Measurements from ENCODE around the gene LRRC43.
"Not testable (repeated sequence)": the region's sequence is repeated elsewhere in the genome, so short reads cannot be mapped to it uniquely, and the experiment has no call there.

Gene LRRC43

GRCh38 chr12:122194804-122195203 is 11.9 kb downstream of the LRRC43 start:
- DNase-seq (ENCODE audit: low spot score) = no peak

GRCh38 chr12:122195405-122195804 is 12.5 kb downstream of the LRRC43 start:
- DNase-seq (ENCODE audit: low spot score) = no peak

- no peak for DNase-seq (ENCODE audit: low spot score)
Measured at GRCh38 chr12:122197612-122197966, 14.7 kb downstream of the LRRC43 start.

DNA sequence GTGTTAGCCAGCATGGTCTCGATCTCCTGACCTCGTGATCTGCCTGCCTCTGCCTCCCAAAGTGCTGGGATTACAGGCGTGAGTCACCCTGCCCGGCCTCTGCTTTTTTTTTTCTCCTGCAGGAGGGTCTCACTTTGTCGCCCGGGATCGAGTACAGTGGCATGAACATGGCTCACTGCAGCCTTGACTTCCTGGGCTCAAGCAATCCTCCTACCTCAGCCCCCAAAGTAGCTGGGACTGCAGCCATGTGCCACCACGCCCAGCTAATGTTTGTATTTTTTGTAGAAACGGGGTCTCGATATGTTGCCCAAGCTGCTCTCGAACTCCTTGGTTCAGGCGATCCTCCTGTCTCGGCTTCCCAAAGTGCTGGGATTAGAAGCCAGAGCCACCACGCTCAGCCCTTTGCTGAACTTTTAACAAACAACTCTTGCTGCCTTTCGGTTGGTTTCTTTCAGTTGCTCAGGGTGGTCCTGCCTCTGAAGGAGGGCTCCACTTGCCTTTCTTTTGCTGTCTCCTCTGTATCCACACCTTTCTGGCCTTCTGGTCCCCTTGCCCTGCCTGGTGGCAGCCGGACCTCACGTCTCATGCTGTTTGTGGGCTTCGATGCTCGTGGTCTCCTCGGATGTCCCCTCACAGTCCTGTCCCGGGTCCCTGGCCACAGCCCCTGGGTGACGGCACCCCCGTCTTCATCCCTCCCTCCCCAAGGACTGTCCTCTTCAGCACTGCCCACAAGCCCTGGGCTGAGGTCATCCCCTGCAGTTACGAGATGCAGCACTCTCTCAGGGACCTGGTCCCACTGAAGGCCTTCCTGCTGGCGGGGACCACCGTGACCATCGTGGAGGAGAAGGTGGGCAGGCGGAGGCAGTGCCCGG is 16.8 kb downstream of the LRRC43 start:
- DNase-seq (ENCODE audit: low spot score) = no peak

GRCh38 chr12:122200541-122201175 is 17.7 kb downstream of the LRRC43 start:
- DNase-seq (ENCODE audit: low spot score) = no peak

DNA sequence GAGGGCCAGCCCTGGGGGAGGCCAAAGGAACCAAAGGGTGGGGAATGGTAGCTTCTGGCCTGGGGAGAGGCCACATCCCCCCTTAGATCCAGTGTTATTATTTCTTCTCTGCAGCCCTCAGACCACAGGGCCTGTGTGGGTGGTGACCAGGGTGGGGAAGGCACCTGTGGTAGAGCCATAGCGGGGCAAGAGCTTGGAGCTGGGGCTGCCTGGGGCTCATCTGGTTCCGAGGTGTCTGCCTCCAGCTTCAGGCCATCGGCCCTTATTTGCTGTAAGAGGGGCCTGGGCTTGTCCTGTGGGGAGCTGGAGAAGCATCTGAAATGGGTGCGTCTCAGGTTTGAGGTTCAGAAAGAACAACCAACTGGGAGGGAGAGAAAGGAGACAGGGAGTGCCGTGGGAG is 18.5 kb downstream of the LRRC43 start:
- no peak for DNase-seq (ENCODE audit: low spot score)

GRCh38 chr12:122202017-122202416 is 19.1 kb downstream of the LRRC43 start:
- no peak for DNase-seq (ENCODE audit: low spot score)

DNA sequence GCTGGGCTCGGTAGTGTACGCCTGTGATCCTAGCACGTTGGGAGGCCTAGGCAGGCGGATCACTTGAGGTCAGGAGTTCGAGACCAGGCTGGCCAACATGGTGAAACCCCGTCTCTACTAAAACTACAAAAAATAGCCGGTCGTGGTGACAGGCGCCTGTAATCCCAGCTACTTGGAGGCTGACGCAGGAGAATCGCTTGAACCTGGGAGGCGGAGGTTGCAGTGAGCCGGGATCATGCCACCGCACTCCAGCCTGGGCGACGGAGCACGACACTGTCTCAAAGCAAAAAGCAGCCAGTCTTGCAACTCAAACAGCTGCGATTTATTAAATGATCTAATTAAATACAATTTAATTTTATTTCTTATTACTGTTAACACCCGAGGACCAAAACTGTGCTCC is 19.9 kb downstream of the LRRC43 start:
- not testable (repeated sequence) for DNase-seq (ENCODE audit: low spot score)

DNA sequence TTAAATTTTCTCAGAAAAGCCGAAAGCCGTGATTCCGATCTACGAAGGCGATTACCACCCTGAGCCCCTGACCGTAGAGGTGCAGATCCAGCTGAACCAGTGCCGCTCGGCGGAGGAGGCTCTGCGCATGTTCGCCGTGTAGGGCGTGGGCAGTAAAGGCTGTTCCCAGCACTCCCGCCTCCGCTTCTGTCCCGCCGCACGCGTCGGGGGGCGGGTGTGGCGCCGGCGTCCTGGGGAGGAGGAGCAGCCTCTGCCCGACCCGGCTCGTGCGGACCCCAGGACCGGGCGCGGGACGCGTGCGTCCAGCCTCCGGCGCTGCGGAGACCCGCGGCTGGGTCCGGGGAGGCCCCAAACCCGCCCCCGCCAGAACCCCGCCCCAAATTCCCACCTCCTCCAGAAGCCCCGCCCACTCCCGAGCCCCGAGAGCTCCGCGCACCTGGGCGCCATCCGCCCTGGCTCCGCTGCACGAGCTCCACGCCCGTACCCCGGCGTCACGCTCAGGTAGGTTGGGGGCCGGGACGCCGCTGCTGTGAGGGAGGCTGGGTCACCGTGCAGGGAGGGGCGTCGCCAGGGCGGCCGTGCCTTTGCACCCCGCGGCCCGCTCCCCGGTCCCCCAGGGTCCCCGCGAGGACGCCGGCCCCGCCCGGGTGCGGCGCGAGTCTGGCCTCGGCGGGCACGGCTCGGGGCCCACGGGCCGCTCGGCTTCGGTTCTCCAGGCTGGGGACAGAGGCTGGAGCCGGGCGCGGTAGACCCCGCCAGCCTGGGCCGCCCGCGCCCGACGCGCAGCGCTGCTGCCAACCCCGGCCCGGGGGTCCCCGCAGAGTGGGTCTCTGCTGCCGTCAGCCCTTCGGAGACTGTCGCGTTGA is 20.6 kb downstream of the LRRC43 start, which contains the start of gene B3GNT4:
Gene B3GNT4, plus strand, starts transcription at position 409 of the 866 bp plus-strand sequence. CDS start 910 bp downstream, outside the sequence.
- peak; percentile 70 for DNase-seq (ENCODE audit: low spot score)

GRCh38 chr12:122204167-122205052 is 21.5 kb downstream of the LRRC43 start:
- DNase-seq (ENCODE audit: low spot score) = no peak

GRCh38 chr12:122205053-122205925 is 22.4 kb downstream of the LRRC43 start:
- no peak for DNase-seq (ENCODE audit: low spot score)

DNA sequence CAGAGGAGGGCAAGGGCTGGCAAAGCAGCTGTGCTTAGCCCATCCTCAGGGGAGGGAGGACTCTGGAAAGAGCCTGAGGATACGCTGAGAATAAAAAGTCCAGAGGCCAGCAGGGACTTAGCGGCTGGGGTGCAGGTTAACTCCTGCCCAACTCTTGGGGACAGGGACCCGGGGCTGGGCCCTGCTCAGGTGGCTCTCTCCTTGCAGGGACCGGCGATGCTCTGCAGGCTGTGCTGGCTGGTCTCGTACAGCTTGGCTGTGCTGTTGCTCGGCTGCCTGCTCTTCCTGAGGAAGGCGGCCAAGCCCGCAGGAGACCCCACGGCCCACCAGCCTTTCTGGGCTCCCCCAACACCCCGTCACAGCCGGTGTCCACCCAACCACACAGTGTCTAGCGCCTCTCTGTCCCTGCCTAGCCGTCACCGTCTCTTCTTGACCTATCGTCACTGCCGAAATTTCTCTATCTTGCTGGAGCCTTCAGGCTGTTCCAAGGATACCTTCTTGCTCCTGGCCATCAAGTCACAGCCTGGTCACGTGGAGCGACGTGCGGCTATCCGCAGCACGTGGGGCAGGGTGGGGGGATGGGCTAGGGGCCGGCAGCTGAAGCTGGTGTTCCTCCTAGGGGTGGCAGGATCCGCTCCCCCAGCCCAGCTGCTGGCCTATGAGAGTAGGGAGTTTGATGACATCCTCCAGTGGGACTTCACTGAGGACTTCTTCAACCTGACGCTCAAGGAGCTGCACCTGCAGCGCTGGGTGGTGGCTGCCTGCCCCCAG is 23.4 kb downstream of the LRRC43 start:
- DNase-seq (ENCODE audit: low spot score) = no peak

- DNase-seq (ENCODE audit: low spot score) = no peak
Measured at GRCh38 chr12:122206976-122207375, 24.1 kb downstream of the LRRC43 start.

- no peak for DNase-seq (ENCODE audit: low spot score)
Measured at GRCh38 chr12:122207391-122207790, 24.5 kb downstream of the LRRC43 start.

DNA sequence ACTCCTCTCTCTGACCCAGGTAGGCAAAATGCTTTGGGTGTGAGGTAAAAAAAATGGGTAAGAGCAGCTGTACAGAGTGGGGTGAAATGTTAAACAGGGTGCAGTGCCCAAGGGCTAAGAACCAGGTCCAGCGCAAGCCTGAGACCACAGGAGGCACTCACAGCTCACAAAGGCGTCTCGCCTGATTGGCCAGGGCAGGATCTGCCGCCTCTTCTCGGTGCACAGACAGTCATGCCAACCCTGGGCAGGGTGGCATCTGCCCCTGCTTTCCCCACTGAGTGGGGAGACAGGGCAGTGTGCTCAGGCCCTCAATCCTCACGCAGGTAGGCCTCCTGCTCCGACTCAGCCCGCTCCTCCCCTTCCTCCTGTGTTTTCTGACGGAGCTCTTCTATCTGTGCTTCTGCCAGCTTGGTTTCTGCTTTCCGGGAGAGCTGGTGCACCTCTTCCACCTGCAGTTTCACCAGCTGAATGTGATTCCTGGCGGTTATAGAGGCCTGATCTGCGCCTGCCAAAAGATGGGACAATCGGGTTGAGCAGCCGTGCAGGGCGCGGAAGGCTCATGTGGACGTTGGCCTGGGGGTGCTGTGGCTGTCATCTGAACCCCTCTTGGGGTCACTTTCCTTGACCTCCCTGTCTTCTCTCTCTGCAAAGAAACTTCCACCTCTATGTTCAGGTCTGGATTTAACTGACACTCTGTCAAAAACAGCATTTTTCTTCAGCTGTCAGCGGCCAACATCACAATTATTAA is 25.3 kb downstream of the LRRC43 start:
- DNase-seq (ENCODE audit: low spot score) = no peak

DNA sequence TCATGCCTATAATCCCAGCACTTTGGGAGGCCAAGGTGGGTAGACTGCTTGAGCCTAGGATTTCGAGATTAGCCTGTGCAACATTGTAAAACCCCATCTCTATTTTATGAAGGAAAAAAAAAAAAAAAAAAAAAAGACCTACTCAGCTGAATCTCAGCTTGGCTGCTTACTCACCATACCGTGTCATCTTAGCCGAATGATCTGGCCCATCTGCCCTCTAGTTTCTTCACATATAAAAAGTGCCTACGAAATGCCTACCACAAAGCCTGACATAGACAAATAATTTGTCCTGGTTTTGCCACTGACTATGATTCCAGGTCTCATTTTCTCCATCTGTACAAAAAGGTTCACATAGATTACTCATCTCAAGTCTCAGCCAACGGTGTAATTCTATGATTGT is 32.8 kb downstream of the LRRC43 start:
- no peak for DNase-seq (ENCODE audit: low spot score)

GRCh38 chr12:122216445-122216844 is 33.5 kb downstream of the LRRC43 start:
- no peak for DNase-seq (ENCODE audit: low spot score)

- DNase-seq (ENCODE audit: low spot score) = peak; percentile 86
Measured at GRCh38 chr12:122225683-122226365, 42.9 kb downstream of the LRRC43 start, which contains the start of gene DIABLO. DIABLO (minus strand) TSS chr12:122226052; CDS start chr12:122226014, 38 bp downstream.
